ENCODE data around the gene METTL9.

- TF ChIP-seq EP300 (IDR thresholded peaks at IDR 0.05) (no peak), POLR2A (IDR thresholded peaks at IDR 0.05) (no peak)
Measured at GRCh38 chr16:21641916-21642315, 42.5 kb downstream of the METTL9 start.

Measured in stomach (tissue), 4 donors.